ELR (cell line): ENCODE results near the gene TLX3.
"Not testable (repeated sequence)": the region's sequence is repeated elsewhere in the genome, so short reads cannot be mapped to it uniquely, and the experiment has no call there.

Experiments used
- DNase-seq: peaks from one replicate; pipeline ENCODE4 v3.0.0-alpha.2; 2015; ENCODE audit warnings: low read depth

Gene TLX3

GRCh38 chr5:171308453-171309275 is at the start of gene TLX3:
Gene TLX3 (plus strand): TSS chr5:171309248. CDS start chr5:171309366, 118 bp downstream.
- DNase-seq: no peak

DNA sequence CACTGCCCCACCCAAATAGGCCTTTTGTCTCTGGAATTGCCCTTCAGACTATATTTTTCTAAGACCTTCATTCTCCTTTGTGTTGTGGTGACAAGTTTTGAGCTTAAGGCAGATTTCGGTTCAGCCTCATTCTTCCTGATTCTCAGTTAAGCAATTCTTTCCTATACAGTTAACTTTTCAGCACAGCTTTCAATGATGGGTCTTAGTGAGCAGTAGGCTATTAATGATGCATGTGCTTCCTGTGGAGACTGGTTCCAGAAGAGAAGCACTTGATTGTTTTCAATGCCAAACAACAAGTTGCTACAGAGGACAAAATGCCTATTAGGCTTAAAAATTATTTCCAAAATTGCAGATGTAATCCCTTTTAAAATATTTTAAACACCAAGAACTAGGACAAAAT is 47.7 kb upstream of the TLX3 start:
- DNase-seq: no peak

GRCh38 chr5:171261904-171262303 is 47.1 kb upstream of the TLX3 start:
- no peak for DNase-seq

GRCh38 chr5:171263181-171263580 is 45.9 kb upstream of the TLX3 start:
- DNase-seq: no peak

DNA sequence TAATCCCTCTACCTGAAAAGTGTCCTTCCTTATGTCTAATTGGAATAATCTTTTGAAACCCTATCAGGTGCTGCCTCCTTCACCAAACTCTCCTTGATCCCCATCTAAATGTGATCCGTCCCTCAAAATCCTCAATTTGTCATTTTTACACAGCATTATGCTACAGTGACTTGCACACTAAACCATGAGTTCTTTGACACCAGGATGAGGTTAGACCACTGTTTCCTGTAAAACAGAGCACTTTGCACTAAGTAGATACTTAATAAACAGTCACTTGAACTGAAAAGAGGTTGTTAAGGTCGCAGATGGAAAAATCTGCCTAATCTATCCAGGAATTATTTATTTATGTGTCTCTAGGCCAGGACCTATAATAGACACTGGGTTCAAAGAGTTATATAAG is 44.2 kb upstream of the TLX3 start:
- no peak for DNase-seq

GRCh38 chr5:171268700-171269620 is 40.1 kb upstream of the TLX3 start:
- DNase-seq: no peak

GRCh38 chr5:171269717-171270116 is 39.3 kb upstream of the TLX3 start:
- peak; percentile 62 for DNase-seq

DNA sequence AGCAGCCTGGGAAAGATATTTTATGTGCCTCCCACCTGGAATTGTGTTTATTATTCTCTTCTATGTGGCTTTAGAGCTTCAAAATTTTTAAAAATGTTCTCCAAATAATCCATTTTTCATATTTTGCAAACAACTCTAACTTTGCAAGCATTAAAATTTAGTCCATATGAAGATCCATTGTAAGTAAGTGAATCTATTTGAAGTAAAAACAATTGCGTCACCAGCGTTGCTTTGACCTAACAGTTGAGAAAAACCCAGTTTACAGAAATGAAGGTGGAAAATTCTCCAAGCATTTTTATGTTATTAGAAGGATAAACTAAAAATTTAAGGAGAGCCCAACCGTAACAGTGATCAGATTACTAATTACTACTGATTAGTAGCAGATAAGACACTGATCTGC is 38.9 kb upstream of the TLX3 start:
- no peak for DNase-seq

DNA sequence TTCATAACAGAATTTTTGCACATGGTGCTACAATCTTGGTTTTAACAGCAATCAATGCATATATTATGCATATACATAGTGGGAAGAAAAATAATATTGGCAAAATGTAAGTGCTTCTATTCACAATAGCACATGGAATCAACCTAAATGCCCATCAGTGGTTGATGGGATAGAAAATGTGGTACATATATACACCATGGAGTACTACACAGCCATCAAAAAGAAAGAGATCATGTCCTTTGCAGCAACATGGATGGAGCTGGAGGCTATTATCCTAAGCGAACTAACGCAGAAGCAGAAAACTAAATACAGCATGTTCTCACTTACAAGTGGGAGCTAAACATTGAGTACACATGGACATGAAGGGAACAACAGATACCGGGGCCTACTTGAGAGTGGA is 37.2 kb upstream of the TLX3 start:
- DNase-seq: no peak

- DNase-seq: peak; percentile 51
Measured at GRCh38 chr5:171272996-171273970, 35.8 kb upstream of the TLX3 start.

GRCh38 chr5:171275841-171276544 is 33.1 kb upstream of the TLX3 start:
- no peak for DNase-seq

GRCh38 chr5:171283753-171284152 is 25.3 kb upstream of the TLX3 start:
- no peak for DNase-seq

DNA sequence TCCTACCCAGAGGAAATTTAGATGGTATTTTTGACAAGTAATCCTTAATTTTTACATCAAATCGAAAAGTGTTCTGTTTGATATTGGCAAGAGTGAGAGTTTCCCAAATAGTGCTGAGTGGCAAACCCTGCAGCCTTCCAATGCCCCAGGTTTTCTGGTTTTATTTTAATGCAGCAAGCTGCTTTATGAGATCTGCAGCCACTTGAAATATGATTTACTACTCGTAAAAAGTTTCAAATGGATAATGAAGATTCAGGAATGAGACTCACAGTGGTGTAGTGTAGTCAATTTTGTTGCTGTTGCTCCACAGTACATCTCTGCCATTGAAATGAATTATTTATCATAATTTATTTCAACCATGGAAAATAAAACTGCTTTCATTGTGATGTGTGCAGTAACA is 23.6 kb upstream of the TLX3 start:
- no peak for DNase-seq

- no peak for DNase-seq
Measured at GRCh38 chr5:171288066-171288465, 21.0 kb upstream of the TLX3 start.

DNA sequence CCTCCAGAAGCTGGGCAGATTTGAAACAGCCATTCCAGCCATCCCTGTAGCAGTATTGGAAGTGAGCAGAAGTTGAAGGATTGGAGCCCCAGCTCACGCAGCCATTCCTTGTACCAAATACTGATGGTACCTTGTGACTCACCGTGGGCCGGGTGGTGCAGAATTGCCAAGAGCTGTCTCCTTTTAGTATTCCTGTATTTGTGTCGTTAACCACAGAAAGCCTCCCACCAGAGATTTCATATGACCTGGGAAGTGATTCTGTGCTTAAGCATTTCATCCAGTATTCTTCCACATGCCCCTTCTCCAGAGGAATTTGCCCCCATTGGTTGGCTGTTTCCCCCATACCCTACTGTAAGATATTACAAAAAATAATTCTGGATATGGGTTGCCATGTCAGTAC is 17.7 kb upstream of the TLX3 start:
- DNase-seq: no peak

DNA sequence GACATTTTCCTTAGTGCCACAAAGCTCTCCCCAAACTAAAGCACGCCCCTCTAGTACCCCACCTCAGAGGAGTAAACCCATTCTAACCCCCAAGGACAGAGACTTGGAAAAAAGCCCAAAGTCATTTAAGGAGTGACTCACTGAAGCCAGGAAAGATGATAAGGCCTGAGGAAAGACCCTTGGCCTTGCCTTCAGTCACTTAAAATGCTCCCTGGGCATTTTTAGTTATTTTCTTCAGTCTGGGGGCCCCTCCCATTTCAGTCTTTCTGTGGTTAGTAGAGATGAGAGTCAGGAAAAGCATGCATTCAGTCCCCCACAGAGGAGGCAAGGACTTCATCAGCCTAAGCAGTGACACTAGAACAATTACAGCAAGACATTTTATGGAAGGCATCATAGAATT is 13.7 kb upstream of the TLX3 start:
- DNase-seq: no peak

DNA sequence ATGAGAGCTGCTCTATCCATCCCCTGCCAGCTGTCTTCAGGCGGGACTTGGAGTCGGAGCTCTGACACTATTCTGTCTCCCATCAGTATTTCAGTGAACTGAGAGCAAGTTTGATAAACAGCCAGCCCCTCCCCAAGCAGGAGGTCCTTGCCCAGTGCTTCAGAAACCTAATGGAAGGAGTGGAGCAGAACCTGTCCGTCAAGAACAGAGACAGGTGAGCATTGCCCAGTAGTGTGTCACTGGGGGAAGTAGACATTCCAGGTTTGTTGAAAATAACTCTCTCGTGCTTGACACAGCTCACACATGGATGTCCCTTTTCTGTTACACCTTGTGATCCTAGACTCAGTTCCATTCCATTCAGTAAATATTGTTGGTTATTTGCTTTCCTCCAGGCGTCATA is 13.2 kb upstream of the TLX3 start:
- no peak for DNase-seq

GRCh38 chr5:171297941-171298340 is 11.1 kb upstream of the TLX3 start:
- not testable (repeated sequence) for DNase-seq

- DNase-seq: no peak
Measured at GRCh38 chr5:171299228-171299627, 9.8 kb upstream of the TLX3 start.

- no peak for DNase-seq
Measured at GRCh38 chr5:171299851-171300250, 9.2 kb upstream of the TLX3 start.

GRCh38 chr5:171300358-171300757 is 8.7 kb upstream of the TLX3 start:
- DNase-seq: no peak
